MCF 10A (cell line): Measurements from ENCODE around the gene UNC13C. TPM values are rescaled to one million over a fixed set of nuclear protein-coding genes. Genes with fewer than 3 reads are reported as not detected.

ENCODE experiments used
- BruUV-seq: library from RNA; stranded (reverse); fragments of 400-500 nt; replicated peaks from 2 replicates; lab custom pipeline; 2021; lab: Mats Ljungman, UMichigan
- CTCF ChIA-PET: fragments of 300-600 bp; sonication (Branson Sonifier 250); formaldehyde crosslinking; extraction: SDS; loops from one replicate; lab custom pipeline; 2021; ENCODE audit warnings: antibody characterized with exemption, inconsistent platforms; lab: Yijun Ruan, JAX
- POLR2A ChIA-PET: fragments of 300-600, 350-650 bp; sonication (Branson Sonifier 250); formaldehyde crosslinking; extraction: SDS; loops from one replicate; lab custom pipeline; 2020; ENCODE audit warnings: antibody characterized with exemption, inconsistent platforms; lab: Yijun Ruan, JAX
- DNase-seq: peaks from one replicate; pipeline ENCODE4 v3.0.0-alpha.2; 2018; ENCODE audit not compliant: unreplicated experiment
- H3K27ac Mint-ChIP-seq: one replicate; pipeline ENCODE4 v1.8.0; 2022; ENCODE audit warnings: mild to moderate bottlenecking, low read depth, mixed read lengths; ENCODE audit not compliant: unreplicated experiment
- H3K27me3 Mint-ChIP-seq: one replicate; pipeline ENCODE4 v1.8.0; 2022; ENCODE audit warnings: mixed read lengths; ENCODE audit not compliant: insufficient read depth, unreplicated experiment
- H3K36me3 Mint-ChIP-seq: one replicate; pipeline ENCODE4 v1.8.0; 2022; ENCODE audit warnings: mild to moderate bottlenecking, moderate library complexity, mixed read lengths; ENCODE audit not compliant: insufficient read depth, unreplicated experiment
- H3K4me1 Mint-ChIP-seq: one replicate; pipeline ENCODE4 v1.8.0; 2022; ENCODE audit warnings: mixed read lengths; ENCODE audit not compliant: insufficient read depth, unreplicated experiment
- H3K4me3 Mint-ChIP-seq: one replicate; pipeline ENCODE4 v1.8.0; 2022; ENCODE audit warnings: mild to moderate bottlenecking, moderate library complexity, mixed read lengths; ENCODE audit not compliant: unreplicated experiment
- H3K9me3 Mint-ChIP-seq: one replicate; pipeline ENCODE4 v1.8.0; 2022; ENCODE audit warnings: mixed read lengths; ENCODE audit not compliant: unreplicated experiment
- CTCF ChIP-seq: fragments of 200-600 bp; IDR thresholded peaks from one replicate; pipeline ENCODE4 v1.8.0; 2022; ENCODE audit warnings: antibody characterized with exemption, mild to moderate bottlenecking; ENCODE audit not compliant: unreplicated experiment
- intact Hi-C: fragments of 100-400 bp; cut with micrococcal nuclease; formaldehyde crosslinking; loops from 2 replicates; pipeline ENCODE4 v1.14.1; 2022
- total RNA-seq: library from RNA; stranded (reverse); gene quantifications from 2 replicates; pipeline ENCODE4 v1.2.3, GENCODE V29; 2022

UNC13C gene
- total RNA-seq, 1 experiment from 2014 or later: not detected

DNA sequence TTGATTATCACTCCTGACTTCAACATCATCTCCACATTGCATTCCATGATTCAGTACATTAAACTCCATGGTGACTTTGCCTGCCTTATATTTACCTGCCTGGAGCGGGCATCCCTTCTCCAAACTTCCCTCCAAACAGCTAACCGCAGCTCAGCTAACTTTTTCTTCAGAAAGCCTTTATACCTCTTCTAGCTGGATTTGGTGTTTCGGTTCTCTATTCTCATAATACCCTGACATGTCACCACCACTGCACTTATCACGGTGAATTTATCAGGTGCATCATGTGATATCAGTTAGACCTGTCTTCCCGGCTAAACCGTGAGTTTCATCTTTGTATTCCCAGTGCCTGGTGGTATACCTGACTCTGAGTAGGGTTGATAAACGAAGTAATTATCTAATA lies 367.6 kb downstream of the UNC13C start:
- Mint-ChIP-seq H3K36me3 (no peaks in the 10 kb centered on the region), H3K4me3 (no peak overlapping the region), H3K9me3 (no peaks in the 10 kb centered on the region), H3K27ac (no peak overlapping the region), H3K27me3 (peaks cover 28% of the 10 kb centered on the region), H3K4me1 (no peaks in the 10 kb centered on the region)
- ChIA-PET POLR2A (no interaction called here), CTCF (no interaction called here)
- DNase-seq: no peak
- BruUV-seq: no TSS peak
- TF ChIP-seq CTCF: no peak
- intact Hi-C loops: no loop called here

GRCh38 chr15:54347082-54347827 lies 369.0 kb downstream of the UNC13C start:
- Mint-ChIP-seq H3K9me3 (no peaks in the 10 kb centered on the region), H3K4me1 (no peaks in the 10 kb centered on the region), H3K27me3 (peaks cover 28% of the 10 kb centered on the region), H3K4me3 (no peak overlapping the region), H3K36me3 (no peaks in the 10 kb centered on the region), H3K27ac (no peak overlapping the region)
- no peak for TF ChIP-seq CTCF
- CTCF ChIA-PET: interaction anchor here (0.6 kb wide), 2 partner anchors 45 to 507 kb away, joined by 3 to 4 read pairs; no protein-coding TSS in a partner anchor
- DNase-seq: no peak
- intact Hi-C loops: no loop called here
- POLR2A ChIA-PET: no interaction called here
- BruUV-seq: no TSS peak

DNA sequence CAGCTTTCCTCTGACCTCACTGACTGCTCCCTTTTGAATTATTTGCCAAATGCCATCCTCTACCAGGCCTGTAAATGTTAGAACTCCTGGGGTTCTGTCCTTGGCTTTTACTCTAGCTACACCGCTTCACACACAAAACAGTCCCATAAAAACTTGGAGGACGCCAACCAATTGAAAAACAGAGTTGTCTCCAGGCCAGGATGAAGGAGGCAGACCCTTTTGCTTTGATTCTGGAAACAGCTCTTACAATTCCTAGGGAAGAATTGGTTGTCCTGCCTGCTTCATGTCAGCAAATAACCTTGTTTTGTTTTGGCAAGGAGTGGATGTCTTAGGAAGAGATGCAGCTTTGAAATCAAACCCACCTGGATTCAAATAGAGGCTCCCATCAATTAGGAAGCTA lies 375.5 kb downstream of the UNC13C start:
- Mint-ChIP-seq H3K27me3 (no peaks in the 10 kb centered on the region), H3K9me3 (no peaks in the 10 kb centered on the region), H3K27ac (no peak overlapping the region), H3K36me3 (no peaks in the 10 kb centered on the region), H3K4me1 (no peaks in the 10 kb centered on the region), H3K4me3 (no peak overlapping the region)
- ChIA-PET CTCF (interaction anchor here (0.6 kb wide), 2 partner anchors 229 to 359 kb away, joined by 3 to 4 read pairs; no protein-coding TSS in a partner anchor), POLR2A (no interaction called here)
- no peak for DNase-seq
- no TSS peak for BruUV-seq
- intact Hi-C loops: no loop called here
- no peak for TF ChIP-seq CTCF

DNA sequence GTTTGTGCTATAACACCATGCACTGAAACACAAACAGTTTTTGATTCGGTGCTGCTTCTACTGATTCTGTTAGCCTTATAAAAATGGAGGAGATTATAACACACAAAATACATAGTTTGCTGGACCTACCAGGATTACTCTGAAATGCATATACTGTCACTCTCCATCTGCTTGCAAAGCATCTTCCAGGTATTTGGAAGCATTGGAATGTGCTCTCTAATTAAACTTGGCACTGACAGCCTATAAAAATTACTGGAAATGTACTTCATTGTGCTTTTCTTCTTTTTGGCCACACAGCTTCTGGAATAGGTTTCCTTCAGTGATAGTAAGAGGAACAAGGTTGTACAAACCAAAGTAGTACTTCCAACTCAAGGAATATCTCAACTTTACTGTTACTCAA lies 376.1 kb downstream of the UNC13C start:
- POLR2A ChIA-PET: no interaction called here
- H3K27ac Mint-ChIP-seq: no peak overlapping the region
- no TSS peak for BruUV-seq
- H3K4me3 Mint-ChIP-seq: no peak overlapping the region
- H3K27me3 Mint-ChIP-seq: no peaks in the 10 kb centered on the region
- H3K36me3 Mint-ChIP-seq: no peaks in the 10 kb centered on the region
- CTCF ChIA-PET: interaction anchor here (0.6 kb wide), 2 partner anchors 229 to 358 kb away, joined by 3 to 4 read pairs; no protein-coding TSS in a partner anchor
- H3K9me3 Mint-ChIP-seq: peaks cover 5% of the 10 kb centered on the region
- no peak for TF ChIP-seq CTCF
- no peaks in the 10 kb centered on the region for H3K4me1 Mint-ChIP-seq
- intact Hi-C loops: no loop called here
- no peak for DNase-seq
